Keratinocyte (primary cell): ENCODE results near the gene RNPEPL1. TPM values are rescaled to one million over a fixed set of nuclear protein-coding genes. Genes with fewer than 3 reads are reported as not detected.

Source experiments
- DNase-seq: peaks from one replicate; pipeline ENCODE4 v3.0.0-alpha.2; 2011; ENCODE audit warnings: low read depth, missing footprints, low spot score
- FAIRE-seq: peaks from 2 replicates; lab custom pipeline; 2011; peaks lifted over from hg19 to GRCh38; lab: Jason Lieb, UNC
- H2AFZ ChIP-seq: 2 replicates; pipeline ENCODE4 v1.6.0; 2012; ENCODE audit warnings: low read length, control low read depth, inconsistent platforms; ENCODE audit not compliant: control insufficient read depth
- H3K27ac ChIP-seq: 2 replicates; pipeline ENCODE4 v1.5.1; 2011; ENCODE audit warnings: low read length; ENCODE audit not compliant: control insufficient read depth, insufficient read depth
- H3K27me3 ChIP-seq: 3 replicates; pipeline ENCODE4 v1.6.0; 2011; ENCODE audit warnings: low read length; ENCODE audit not compliant: control insufficient read depth, insufficient read depth; ENCODE audit errors: extremely low read depth
- H3K36me3 ChIP-seq, 2 experiments: 2 replicates in 1 of 2; 3 replicates in 1 of 2; pipeline ENCODE4 v1.5.1; 2011; ENCODE audit warnings: low read length in 2 of 2, mild to moderate bottlenecking in 1 of 2; ENCODE audit not compliant: control insufficient read depth in 2 of 2, insufficient read depth in 2 of 2; ENCODE audit errors: extremely low read depth in 1 of 2
- H3K4me1 ChIP-seq: 3 replicates; pipeline ENCODE4 v1.5.1; 2011; ENCODE audit warnings: low read length; ENCODE audit not compliant: control insufficient read depth, insufficient read depth; ENCODE audit errors: extremely low read depth
- H3K4me2 ChIP-seq: 3 replicates; pipeline ENCODE4 v1.6.0; 2011; ENCODE audit warnings: low read depth, low read length; ENCODE audit not compliant: control insufficient read depth, insufficient read depth; ENCODE audit errors: extremely low read depth
- H3K4me3 ChIP-seq, 3 experiments: fragments of 200-600 bp in 1 of 3; sonication (generic) in 1 of 3; 2 replicates in 2 of 3; 3 replicates in 1 of 3; pipeline ENCODE4 v1.5.1; 2011 to 2016; ENCODE audit warnings: low read length in 3 of 3, mild to moderate bottlenecking in 3 of 3, control low read depth in 2 of 3, inconsistent platforms in 1 of 3, low read depth in 1 of 3, mixed read lengths in 1 of 3, mixed run types in 1 of 3, moderate library complexity in 1 of 3; ENCODE audit not compliant: control insufficient read depth in 2 of 3, insufficient read depth in 2 of 3; ENCODE audit errors: extremely low read depth in 1 of 3
- H3K79me2 ChIP-seq: 2 replicates; pipeline ENCODE4 v1.6.0; 2012; ENCODE audit warnings: low read length; ENCODE audit not compliant: control insufficient read depth, insufficient read depth
- H3K9ac ChIP-seq: 3 replicates; pipeline ENCODE4 v1.6.0; 2011; ENCODE audit warnings: low read length; ENCODE audit not compliant: control insufficient read depth, insufficient read depth; ENCODE audit errors: extremely low read depth
- H3K9me1 ChIP-seq: 3 replicates; pipeline ENCODE4 v1.6.0; 2011; ENCODE audit warnings: low read length; ENCODE audit not compliant: control insufficient read depth, insufficient read depth; ENCODE audit errors: extremely low read depth
- H3K9me3 ChIP-seq: 2 replicates; pipeline ENCODE4 v1.5.1; 2012; ENCODE audit warnings: low read depth, low read length; ENCODE audit not compliant: control insufficient read depth
- H4K20me1 ChIP-seq: 3 replicates; pipeline ENCODE4 v1.6.0; 2011; ENCODE audit warnings: low read length; ENCODE audit not compliant: control insufficient read depth, insufficient read depth; ENCODE audit errors: extremely low read depth
- CTCF ChIP-seq, 3 experiments: IDR thresholded peaks in 1 of 3; conservative IDR thresholded peaks in 1 of 3; optimal IDR thresholded peaks in 1 of 3; 2 replicates in 2 of 3; 3 replicates in 1 of 3; pipeline versions ENCODE3 to v1.5.1; 2011; ENCODE audit warnings: low read length in 3 of 3, mild to moderate bottlenecking in 3 of 3, moderate library complexity in 2 of 3, control low read depth in 1 of 3, inconsistent platforms in 1 of 3; ENCODE audit not compliant: insufficient read depth in 2 of 3; ENCODE audit errors: extremely low read depth in 1 of 3
- EZH2 ChIP-seq: IDR thresholded peaks from one replicate; pipeline ENCODE4 v1.6.1; 2012; ENCODE audit warnings: inconsistent platforms, mild to moderate bottlenecking, low read length, moderate library complexity
- dilution Hi-C: fragments of 300-500 bp; cut with MboI; formaldehyde crosslinking; loops from one replicate; pipeline ENCODE4 v1.7.0; 2020; ENCODE audit warnings: low sequenced_read_pairs; ENCODE audit not compliant: extremely low pct_ligation_motif_present
- polyA plus RNA-seq, 5 experiments: library from polyadenylated mRNA; depleted of rRNA in 3 of 5; stranded (reverse) in 3 of 5; stranded (forward) in 1 of 5; unstranded in 1 of 5; fragments of >200 nt; gene quantifications; 1 replicate in 1 of 5; 2 replicates in 3 of 5; 3 replicates in 1 of 5; pipeline versions ENCODE4 v1.2.1 to v1.2.3, GENCODE V29; 2011 to 2012; ENCODE audit warnings: missing spikeins in 2 of 5, low read depth in 1 of 5, low replicate concordance in 1 of 5

Gene RNPEPL1
- polyA plus RNA-seq, 1 donor (not counting 4 experiments of a cell fraction or from before 2014, with no cell fraction given): 3.7 TPM

- no peak overlapping the region for H2AFZ ChIP-seq
- H3K4me2 ChIP-seq: no peak overlapping the region
- peaks cover 0 to 5% of the 10 kb centered on the region in 2 experiments for H3K36me3 ChIP-seq
- no peak overlapping the region for H3K4me3 ChIP-seq
- TF ChIP-seq EZH2 (no peak), CTCF (optimal IDR thresholded peaks at IDR 0.05 in 1 of 3, IDR thresholded peaks at IDR 0.05 in 1 of 3, conservative IDR thresholded peaks at IDR 0.05 in 1 of 3; ENCODE audit: extremely low read depth in 1 of 3, insufficient read depth in 2 of 3, low read length in 3 of 3) (no peak)
- no peaks in the 10 kb centered on the region for H3K27me3 ChIP-seq
- peaks cover 29% of the 10 kb centered on the region for H3K4me1 ChIP-seq
- dilution Hi-C loops: no loop called here
- H3K9me1 ChIP-seq: peaks cover 2% of the 10 kb centered on the region
- H3K27ac ChIP-seq: no peak overlapping the region
- H4K20me1 ChIP-seq: peaks cover 5% of the 10 kb centered on the region
- no peaks in the 10 kb centered on the region for H3K79me2 ChIP-seq
- DNase-seq: no peak
- FAIRE-seq: no peak
- no peaks in the 10 kb centered on the region for H3K9me3 ChIP-seq
- H3K9ac ChIP-seq: no peak overlapping the region
Observed at GRCh38 chr2:240570531-240571313, 2.4 kb downstream of the RNPEPL1 start.

- peaks cover 2% of the 10 kb centered on the region for H3K9me1 ChIP-seq
- H3K4me2 ChIP-seq: no peak overlapping the region
- no peak overlapping the region for H3K4me3 ChIP-seq
- H2AFZ ChIP-seq: no peak overlapping the region
- no peaks in the 10 kb centered on the region for H3K27me3 ChIP-seq
- H3K79me2 ChIP-seq: no peaks in the 10 kb centered on the region
- H3K4me1 ChIP-seq: peaks cover 23% of the 10 kb centered on the region
- no peak overlapping the region for H3K9ac ChIP-seq
- dilution Hi-C loops: no loop called here
- TF ChIP-seq EZH2 (no peak), CTCF (optimal IDR thresholded peaks at IDR 0.05 in 1 of 3, IDR thresholded peaks at IDR 0.05 in 1 of 3, conservative IDR thresholded peaks at IDR 0.05 in 1 of 3; ENCODE audit: extremely low read depth in 1 of 3, insufficient read depth in 2 of 3, low read length in 3 of 3) (no peak)
- H3K27ac ChIP-seq: no peak overlapping the region
- H3K36me3 ChIP-seq: peaks cover 4 to 8% of the 10 kb centered on the region in 2 experiments
- no peaks in the 10 kb centered on the region for H3K9me3 ChIP-seq
- FAIRE-seq (no peak), DNase-seq (no peak)
- peaks cover 5% of the 10 kb centered on the region for H4K20me1 ChIP-seq
Observed at GRCh38 chr2:240571314-240571973, 3.2 kb downstream of the RNPEPL1 start.
